Lower lobe of right lung (tissue), 2 donors: ENCODE measurements around the gene OTOP3. TPM values are rescaled to one million over a fixed set of nuclear protein-coding genes. Genes with fewer than 3 reads are reported as not detected.
"Not testable (repeated sequence)": the region's sequence is repeated elsewhere in the genome, so short reads cannot be mapped to it uniquely, and the experiment has no call there.

ENCODE experiments used
- ATAC-seq, 2 donors: fragments of 200-7000 bp; cut with Tn5 transposase; one replicate each; pipeline ENCODE4 v1.9.1; 2020 to 2022; ENCODE audit warnings: mild to moderate bottlenecking in 2 of 2, moderate library complexity in 2 of 2
- DNase-seq: peaks from one replicate; pipeline ENCODE4 v3.0.0-alpha.2; 2020
- H3K27ac ChIP-seq: fragments of 200-600 bp; one replicate; pipeline ENCODE4 v1.8.0; 2022
- H3K27me3 ChIP-seq: fragments of 200-600 bp; one replicate; pipeline ENCODE4 v1.8.0; 2022; ENCODE audit warnings: low read depth
- H3K36me3 ChIP-seq: fragments of 200-600 bp; one replicate; pipeline ENCODE4 v1.8.0; 2022; ENCODE audit warnings: mild to moderate bottlenecking
- H3K4me1 ChIP-seq: fragments of 200-600 bp; one replicate; pipeline ENCODE4 v1.8.0; 2022
- H3K4me3 ChIP-seq: fragments of 200-600 bp; one replicate; pipeline ENCODE4 v1.8.0; 2022; ENCODE audit warnings: mild to moderate bottlenecking
- H3K9me3 ChIP-seq: fragments of 200-600 bp; one replicate; pipeline ENCODE4 v1.8.0; 2022
- intact Hi-C: fragments of 100-400 bp; cut with DNase I; formaldehyde crosslinking; loops from one replicate; pipeline ENCODE4 v1.11.0; 2022
- total RNA-seq: library from RNA; stranded (reverse); fragmentation: NEBNext Ultra II Directional; extraction: Animal tissue kit (Norgen Biotek cat#: 25700); gene quantifications from one replicate; pipeline ENCODE4 v1.2.1, GENCODE V29; 2021
- TF ChIP-seq, protein P1 (sequence below): fragments of 200-600 bp; IDR thresholded peaks from one replicate; pipeline ENCODE4 v1.8.0; 2022; ENCODE audit warnings: antibody characterized with exemption, mild to moderate bottlenecking
- donor health status: DM: no; HTN: yes; CAD: no; lungs with severe emphysema.

OTOP3 gene
- total RNA-seq, 1 donor from 2014 or later = not detected

- DNase-seq = no peak
- no peak for ATAC-seq
- no peaks in the 10 kb centered on the region for H3K27me3 ChIP-seq
- H3K27ac ChIP-seq = no peak overlapping the region
- intact Hi-C loops = no loop called here
- TF ChIP-seq, protein P1, sequence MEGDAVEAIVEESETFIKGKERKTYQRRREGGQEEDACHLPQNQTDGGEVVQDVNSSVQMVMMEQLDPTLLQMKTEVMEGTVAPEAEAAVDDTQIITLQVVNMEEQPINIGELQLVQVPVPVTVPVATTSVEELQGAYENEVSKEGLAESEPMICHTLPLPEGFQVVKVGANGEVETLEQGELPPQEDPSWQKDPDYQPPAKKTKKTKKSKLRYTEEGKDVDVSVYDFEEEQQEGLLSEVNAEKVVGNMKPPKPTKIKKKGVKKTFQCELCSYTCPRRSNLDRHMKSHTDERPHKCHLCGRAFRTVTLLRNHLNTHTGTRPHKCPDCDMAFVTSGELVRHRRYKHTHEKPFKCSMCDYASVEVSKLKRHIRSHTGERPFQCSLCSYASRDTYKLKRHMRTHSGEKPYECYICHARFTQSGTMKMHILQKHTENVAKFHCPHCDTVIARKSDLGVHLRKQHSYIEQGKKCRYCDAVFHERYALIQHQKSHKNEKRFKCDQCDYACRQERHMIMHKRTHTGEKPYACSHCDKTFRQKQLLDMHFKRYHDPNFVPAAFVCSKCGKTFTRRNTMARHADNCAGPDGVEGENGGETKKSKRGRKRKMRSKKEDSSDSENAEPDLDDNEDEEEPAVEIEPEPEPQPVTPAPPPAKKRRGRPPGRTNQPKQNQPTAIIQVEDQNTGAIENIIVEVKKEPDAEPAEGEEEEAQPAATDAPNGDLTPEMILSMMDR = no peak
- H3K4me3 ChIP-seq = no peak overlapping the region
- no peaks in the 10 kb centered on the region for H3K9me3 ChIP-seq
- peaks cover 12% of the 10 kb centered on the region for H3K36me3 ChIP-seq
- peaks cover 15% of the 10 kb centered on the region for H3K4me1 ChIP-seq
These were observed 27.1 kb downstream of the OTOP3 start for GRCh38 chr17:74962622-74963394.

GRCh38 chr17:74963656-74964055 is 28.0 kb downstream of the OTOP3 start:
- ATAC-seq (no peak), DNase-seq (no peak)
- Histone ChIP-seq H3K27me3 (peaks cover 1% of the 10 kb centered on the region), H3K27ac (no peak overlapping the region), H3K36me3 (peaks cover 12% of the 10 kb centered on the region), H3K4me1 (peaks cover 19% of the 10 kb centered on the region), H3K4me3 (no peak overlapping the region), H3K9me3 (no peaks in the 10 kb centered on the region)
- intact Hi-C loops = no loop called here
- TF ChIP-seq, protein P1 = no peak

DNA sequence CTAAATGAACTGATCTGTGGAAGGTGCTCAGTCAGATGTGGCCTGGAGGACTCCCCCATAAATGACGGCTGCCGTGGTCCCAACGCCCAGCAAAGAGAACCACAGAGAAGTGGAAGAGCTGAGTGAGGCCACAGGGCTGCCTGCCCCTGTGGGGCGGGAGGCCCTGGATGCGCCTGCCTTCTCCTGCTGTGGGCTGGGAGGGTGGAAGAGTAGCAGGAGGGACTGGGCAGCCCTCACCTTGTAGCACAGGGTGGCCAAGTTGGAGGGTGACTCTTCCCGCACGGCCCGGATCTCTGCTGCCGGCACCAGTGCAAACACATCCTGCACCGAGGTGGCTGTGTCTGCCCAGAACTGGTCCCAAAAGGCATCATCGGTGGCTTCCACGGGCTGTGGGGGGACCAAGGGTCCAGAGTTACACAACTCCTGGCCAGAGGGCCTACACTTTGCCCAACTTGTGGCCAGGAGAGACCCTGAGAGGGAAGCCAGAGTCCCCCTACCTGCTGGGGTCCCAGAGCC is 28.6 kb downstream of the OTOP3 start:
- Histone ChIP-seq H3K4me3 (no peak overlapping the region), H3K36me3 (peaks cover 12% of the 10 kb centered on the region), H3K4me1 (peaks cover 24% of the 10 kb centered on the region), H3K27me3 (peaks cover 4% of the 10 kb centered on the region), H3K27ac (no peak overlapping the region), H3K9me3 (no peaks in the 10 kb centered on the region)
- TF ChIP-seq, protein P1 = no peak
- ATAC-seq (no peak), DNase-seq (no peak)
- intact Hi-C loops = no loop called here

GRCh38 chr17:74964988-74965622 is 29.4 kb downstream of the OTOP3 start:
- H3K27me3 ChIP-seq = peaks cover 4% of the 10 kb centered on the region
- TF ChIP-seq, protein P1 = no peak
- no peak overlapping the region for H3K27ac ChIP-seq
- no peaks in the 10 kb centered on the region for H3K9me3 ChIP-seq
- DNase-seq (no peak), ATAC-seq (no peak)
- no peak overlapping the region for H3K4me3 ChIP-seq
- peaks cover 28% of the 10 kb centered on the region for H3K4me1 ChIP-seq
- H3K36me3 ChIP-seq = peaks cover 12% of the 10 kb centered on the region
- intact Hi-C loops = no loop called here

DNA sequence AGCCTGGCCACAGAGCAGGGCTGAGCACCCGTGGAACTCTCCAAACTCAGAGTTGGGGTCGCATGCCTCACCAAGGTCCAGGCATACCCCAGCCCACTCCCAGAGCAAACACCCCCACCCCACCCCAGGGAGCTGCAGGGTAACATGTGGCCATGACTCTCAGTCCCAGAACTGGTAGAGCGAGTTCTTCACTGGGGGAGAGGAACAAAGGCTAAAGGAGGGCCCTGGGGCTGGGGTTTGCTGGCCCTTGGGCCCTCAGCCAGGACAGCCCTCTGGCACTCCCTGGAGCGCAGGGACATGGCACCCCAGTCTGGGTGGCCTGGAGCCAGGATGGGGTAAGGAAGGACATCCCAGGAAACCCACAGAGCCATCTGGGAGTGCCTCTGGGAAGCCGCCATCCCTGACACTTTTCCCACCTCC is 32.7 kb downstream of the OTOP3 start:
- Histone ChIP-seq H3K4me3 (no peak overlapping the region), H3K36me3 (peaks cover 6% of the 10 kb centered on the region), H3K27ac (no peak overlapping the region), H3K27me3 (peaks cover 27% of the 10 kb centered on the region), H3K9me3 (no peaks in the 10 kb centered on the region), H3K4me1 (peaks cover 30% of the 10 kb centered on the region)
- no peak for DNase-seq
- peak in 1 of 2 donors; percentile 38 for ATAC-seq
- intact Hi-C loops = no loop called here
- TF ChIP-seq, protein P1 = no peak

DNA sequence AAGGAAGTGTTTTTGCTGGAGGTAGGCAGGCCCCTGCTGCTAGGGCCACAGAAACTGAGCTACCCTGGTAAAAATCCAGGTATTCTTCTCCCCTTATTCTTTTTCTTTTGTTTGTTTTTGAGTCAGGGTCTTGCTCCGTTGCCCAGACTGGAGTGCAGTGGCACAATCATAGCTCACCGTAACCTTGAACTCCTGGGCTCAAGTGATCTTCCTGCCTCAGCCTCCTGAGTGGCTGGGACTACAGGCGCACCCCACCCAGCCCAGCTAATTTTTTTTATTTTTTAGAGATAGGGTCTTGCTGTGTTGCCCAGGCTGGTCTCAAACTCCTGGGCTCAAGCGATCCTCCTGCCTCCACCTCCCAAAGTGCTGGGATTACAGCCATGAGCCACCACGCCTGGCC is 33.8 kb downstream of the OTOP3 start:
- DNase-seq, intact Hi-C loops, H3K27ac ChIP-seq, H3K36me3 ChIP-seq, ATAC-seq, H3K4me3 ChIP-seq, H3K9me3 ChIP-seq: not testable (repeated sequence)
- peaks cover 31% of the 10 kb centered on the region for H3K27me3 ChIP-seq
- H3K4me1 ChIP-seq = peaks cover 30% of the 10 kb centered on the region
